ENCODE results near the gene LTBP4.
A peak's percentile ranks its signal among the peaks of the same experiment; 100 is the strongest.

Gene LTBP4

DNA sequence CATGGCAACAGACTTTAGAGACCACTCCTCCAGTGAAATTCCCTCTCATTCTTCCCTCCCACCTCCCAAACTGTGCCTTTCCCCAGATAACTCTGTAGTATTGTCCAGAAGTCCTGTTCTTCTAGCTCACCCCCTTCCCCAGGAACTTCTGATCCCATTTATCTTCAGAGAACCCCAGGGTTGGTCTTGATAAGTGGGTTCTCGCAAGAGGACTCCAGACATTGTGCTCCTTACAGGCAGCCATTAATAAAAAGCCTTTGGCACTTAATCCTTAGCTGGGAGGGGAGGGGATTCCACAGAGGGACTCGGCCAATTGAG is 1.9 kb downstream of the LTBP4 start:
- TF ChIP-seq, protein P1, sequence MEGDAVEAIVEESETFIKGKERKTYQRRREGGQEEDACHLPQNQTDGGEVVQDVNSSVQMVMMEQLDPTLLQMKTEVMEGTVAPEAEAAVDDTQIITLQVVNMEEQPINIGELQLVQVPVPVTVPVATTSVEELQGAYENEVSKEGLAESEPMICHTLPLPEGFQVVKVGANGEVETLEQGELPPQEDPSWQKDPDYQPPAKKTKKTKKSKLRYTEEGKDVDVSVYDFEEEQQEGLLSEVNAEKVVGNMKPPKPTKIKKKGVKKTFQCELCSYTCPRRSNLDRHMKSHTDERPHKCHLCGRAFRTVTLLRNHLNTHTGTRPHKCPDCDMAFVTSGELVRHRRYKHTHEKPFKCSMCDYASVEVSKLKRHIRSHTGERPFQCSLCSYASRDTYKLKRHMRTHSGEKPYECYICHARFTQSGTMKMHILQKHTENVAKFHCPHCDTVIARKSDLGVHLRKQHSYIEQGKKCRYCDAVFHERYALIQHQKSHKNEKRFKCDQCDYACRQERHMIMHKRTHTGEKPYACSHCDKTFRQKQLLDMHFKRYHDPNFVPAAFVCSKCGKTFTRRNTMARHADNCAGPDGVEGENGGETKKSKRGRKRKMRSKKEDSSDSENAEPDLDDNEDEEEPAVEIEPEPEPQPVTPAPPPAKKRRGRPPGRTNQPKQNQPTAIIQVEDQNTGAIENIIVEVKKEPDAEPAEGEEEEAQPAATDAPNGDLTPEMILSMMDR (IDR thresholded peaks at IDR 0.05; ENCODE audit: insufficient read depth, low read depth, low read length, missing control alignments): no peak
- H3K4me3 ChIP-seq (ENCODE audit: low read length): peak overlapping the region; percentile 25
- DNase-seq (ENCODE audit: low read depth): no peak

DNA sequence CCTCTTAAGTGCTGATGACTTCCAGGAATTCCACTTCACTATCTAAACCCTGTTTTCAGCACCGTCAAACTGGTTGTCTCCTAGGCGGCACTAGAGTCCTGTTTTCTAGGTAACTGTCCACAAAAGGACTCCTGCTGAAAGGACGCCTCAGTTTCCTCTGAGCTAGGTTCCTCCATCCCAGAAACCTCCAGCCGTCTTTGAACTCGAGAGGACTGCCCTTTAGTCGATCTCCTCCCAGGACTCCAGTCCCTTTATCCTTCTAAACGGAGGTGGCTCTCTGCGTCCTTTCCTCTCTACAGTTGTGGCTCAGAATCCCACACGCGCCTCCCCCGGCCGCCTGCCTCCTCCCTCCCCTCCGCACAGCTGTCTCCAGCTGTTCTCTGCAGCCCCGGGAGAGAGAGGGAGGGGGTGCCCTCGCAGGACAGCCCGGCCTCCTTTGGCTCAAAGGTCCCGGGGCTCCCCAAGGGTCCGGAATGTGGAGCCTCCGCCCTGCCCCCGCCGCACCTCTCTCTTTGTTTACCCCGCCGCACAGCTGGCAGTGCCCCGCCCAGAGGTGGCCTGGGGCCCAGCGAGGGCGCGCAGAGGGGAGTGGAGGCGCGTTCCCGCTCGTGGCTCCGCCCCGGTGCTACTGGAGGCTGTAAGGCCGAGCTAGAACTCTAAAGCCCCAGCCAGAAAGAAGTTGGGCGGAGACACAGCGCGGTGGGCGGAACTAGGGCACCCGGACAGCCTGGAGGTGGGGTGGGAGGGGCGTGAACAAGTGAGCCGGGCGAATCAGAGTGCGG is 2.4 kb downstream of the LTBP4 start:
- TF ChIP-seq, protein P1 (IDR thresholded peaks at IDR 0.05; ENCODE audit: insufficient read depth, low read depth, low read length, missing control alignments): peak; percentile 16
- H3K4me3 ChIP-seq (ENCODE audit: low read length): peak overlapping the region; percentile 25
- peak; percentile 100 for DNase-seq (ENCODE audit: low read depth)

DNA sequence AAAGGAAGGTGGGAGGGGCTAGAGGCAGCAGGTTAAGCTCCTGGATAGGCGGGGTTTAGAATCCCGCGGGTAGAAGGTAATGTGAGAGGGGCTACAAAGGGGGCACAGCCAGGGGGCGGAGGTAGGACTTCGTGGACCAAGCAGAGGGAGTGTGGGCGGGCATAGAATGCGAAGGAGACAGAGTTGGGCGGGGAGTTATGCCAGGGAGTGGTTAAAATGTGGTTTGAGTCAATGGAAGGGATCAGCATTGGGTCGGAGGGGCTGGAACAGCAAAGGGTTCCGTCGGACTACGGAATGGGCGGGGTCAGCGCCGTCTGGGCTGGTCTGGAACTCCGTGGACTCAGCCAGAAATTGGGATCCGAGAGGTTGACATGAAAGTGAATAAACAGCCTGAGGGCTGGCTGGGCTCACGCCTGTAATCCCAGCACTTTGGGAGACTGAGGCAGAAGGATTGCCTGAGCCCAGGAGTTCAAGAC is 3.0 kb downstream of the LTBP4 start:
- peak overlapping the region; percentile 29 for H3K4me3 ChIP-seq (ENCODE audit: low read length)
- TF ChIP-seq, protein P1 (IDR thresholded peaks at IDR 0.05; ENCODE audit: insufficient read depth, low read depth, low read length, missing control alignments): no peak
- no peak for DNase-seq (ENCODE audit: low read depth)

DNA sequence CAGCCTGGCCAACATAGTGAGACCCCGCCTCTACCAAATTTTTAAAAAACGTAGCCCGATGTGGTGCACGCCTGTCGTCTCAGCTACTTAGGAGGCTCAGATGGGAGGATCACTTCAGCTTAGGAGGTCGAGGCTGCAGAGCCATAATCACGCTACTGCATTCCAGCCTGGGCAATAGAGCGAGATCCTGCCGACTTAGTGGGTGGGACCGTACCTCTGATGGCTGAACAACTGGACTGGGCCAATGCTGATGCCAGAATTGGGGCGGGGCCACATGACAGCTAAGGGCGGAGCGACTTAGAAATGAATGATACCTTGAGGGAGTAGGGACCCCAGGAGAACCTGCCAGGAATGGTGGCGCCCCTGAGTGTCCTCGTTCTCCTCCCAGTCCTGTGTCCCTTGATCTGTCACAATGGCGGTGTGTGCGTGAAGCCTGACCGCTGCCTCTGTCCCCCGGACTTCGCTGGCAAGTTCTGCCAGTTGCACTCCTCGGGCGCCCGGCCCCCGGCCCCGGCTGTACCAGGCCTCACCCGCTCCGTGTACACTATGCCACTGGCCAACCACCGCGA is 3.6 kb downstream of the LTBP4 start:
- DNase-seq (ENCODE audit: low read depth): peak; percentile 57
- peak overlapping the region; percentile 34 for H3K4me3 ChIP-seq (ENCODE audit: low read length)
- TF ChIP-seq, protein P1 (IDR thresholded peaks at IDR 0.05; ENCODE audit: insufficient read depth, low read depth, low read length, missing control alignments): no peak

DNA sequence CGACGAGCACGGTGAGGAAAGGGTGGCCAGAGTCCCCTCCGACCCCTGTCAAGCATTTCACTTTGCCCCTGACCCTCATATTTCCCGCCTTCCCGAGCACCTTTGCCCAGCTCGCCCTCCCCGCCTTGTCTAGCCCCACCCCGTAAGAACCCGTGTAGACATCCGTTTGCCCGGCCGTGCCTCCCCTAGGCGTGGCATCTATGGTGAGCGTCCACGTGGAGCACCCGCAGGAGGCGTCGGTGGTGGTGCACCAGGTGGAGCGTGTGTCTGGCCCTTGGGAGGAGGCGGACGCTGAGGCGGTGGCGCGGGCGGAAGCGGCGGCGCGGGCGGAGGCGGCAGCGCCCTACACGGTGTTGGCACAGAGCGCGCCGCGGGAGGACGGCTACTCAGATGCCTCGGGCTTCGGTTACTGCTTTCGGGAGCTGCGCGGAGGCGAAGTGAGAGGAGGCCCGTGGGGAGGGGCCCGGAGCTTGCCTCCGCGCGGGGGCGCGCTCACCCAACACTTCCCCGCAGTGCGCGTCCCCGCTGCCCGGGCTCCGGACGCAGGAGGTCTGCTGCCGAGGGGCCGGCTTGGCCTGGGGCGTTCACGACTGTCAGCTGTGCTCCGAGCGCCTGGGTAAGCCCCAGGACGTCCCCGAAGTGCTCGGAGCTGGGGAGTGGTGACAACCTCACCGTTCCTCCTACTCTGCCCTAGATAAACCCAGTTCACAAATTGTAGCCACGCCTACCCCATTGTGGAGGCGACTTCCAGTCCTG is 4.2 kb downstream of the LTBP4 start:
- peak; percentile 97 for DNase-seq (ENCODE audit: low read depth)
- TF ChIP-seq, protein P1 (IDR thresholded peaks at IDR 0.05; ENCODE audit: insufficient read depth, low read depth, low read length, missing control alignments): peak; percentile 7
- peak overlapping the region; percentile 39 for H3K4me3 ChIP-seq (ENCODE audit: low read length)

DNA sequence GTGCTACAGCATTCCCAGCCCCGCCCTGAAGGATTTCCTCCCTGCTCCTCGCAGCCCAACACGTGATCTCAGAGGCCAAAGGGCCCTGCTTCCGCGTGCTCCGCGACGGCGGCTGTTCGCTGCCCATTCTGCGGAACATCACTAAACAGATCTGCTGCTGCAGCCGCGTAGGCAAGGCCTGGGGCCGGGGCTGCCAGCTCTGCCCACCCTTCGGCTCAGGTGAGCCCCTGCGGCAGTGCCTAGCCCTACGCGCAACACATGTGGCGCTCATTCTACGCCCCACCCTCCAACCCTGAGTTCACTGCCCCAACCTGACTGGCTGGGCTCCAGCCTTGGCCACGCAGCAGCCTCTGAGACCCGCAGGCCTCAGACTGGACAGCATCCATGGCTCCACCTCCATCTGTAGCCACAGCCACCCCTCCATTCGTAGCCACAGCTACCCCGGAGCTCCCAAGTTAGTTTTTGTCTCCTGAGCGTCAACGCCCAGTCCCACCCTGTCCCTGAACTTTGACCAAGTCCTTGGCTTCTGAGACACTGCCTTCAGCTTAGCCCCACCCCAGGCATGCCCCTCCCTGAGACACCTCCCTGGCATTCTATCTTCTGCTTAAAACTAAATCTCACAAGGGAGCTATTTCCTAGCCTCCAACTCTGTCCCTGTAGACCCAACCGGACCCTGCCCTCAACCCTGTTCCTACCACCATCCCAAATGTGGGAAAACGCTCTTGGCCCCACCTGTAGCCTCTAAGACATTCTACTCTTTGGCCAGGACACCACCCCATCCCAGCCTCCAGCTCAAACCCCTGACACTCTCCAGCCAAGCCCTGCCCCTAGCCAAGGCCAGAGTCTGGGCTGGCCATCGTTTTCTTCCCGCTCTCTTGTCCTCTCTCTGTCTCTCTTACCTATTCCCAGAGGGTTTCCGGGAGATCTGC is 6.4 kb downstream of the LTBP4 start:
- TF ChIP-seq, protein P1 (IDR thresholded peaks at IDR 0.05; ENCODE audit: insufficient read depth, low read depth, low read length, missing control alignments): no peak
- H3K4me3 ChIP-seq (ENCODE audit: low read length): no peak overlapping the region
- no peak for DNase-seq (ENCODE audit: low read depth)

Data from epithelial cell of esophagus (primary cell).